Measurements from ENCODE around the gene AUP1.

GRCh38 chr2:74542978-74543377 is 13.5 kb upstream of the AUP1 start:
- no peak for TF ChIP-seq SUZ12 (IDR thresholded peaks at IDR 0.05)
- no peak for TF ChIP-seq SP1 (IDR thresholded peaks at IDR 0.05)
- TF ChIP-seq FOXA1 (IDR thresholded peaks at IDR 0.05): no peak
- no peak for TF ChIP-seq ARNT (IDR thresholded peaks at IDR 0.05)
- TF ChIP-seq, protein P1, sequence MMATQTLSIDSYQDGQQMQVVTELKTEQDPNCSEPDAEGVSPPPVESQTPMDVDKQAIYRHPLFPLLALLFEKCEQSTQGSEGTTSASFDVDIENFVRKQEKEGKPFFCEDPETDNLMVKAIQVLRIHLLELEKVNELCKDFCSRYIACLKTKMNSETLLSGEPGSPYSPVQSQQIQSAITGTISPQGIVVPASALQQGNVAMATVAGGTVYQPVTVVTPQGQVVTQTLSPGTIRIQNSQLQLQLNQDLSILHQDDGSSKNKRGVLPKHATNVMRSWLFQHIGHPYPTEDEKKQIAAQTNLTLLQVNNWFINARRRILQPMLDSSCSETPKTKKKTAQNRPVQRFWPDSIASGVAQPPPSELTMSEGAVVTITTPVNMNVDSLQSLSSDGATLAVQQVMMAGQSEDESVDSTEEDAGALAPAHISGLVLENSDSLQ (IDR thresholded peaks at IDR 0.05): no peak
- no peak for TF ChIP-seq HDGF (IDR thresholded peaks at IDR 0.05; ENCODE audit: borderline replicate concordance)
